HEK293T (cell line): ENCODE data around the gene CNKSR3.

Experiments used
- CTCF ChIA-PET: fragments of 350-600 bp; formaldehyde crosslinking; extraction: SDS; loops from one replicate; lab custom pipeline; 2021; ENCODE audit warnings: antibody characterized with exemption, inconsistent platforms; lab: Yijun Ruan, JAX
- POLR2A ChIA-PET: fragments of 350-600 bp; formaldehyde crosslinking; extraction: SDS; loops from one replicate; lab custom pipeline; 2020; ENCODE audit warnings: antibody characterized with exemption, inconsistent platforms; lab: Yijun Ruan, JAX
- DNase-seq: peaks from one replicate; pipeline ENCODE4 v3.0.0; 2012; ENCODE audit warnings: mixed read lengths; ENCODE audit errors: extremely low spot score
- ARNT ChIP-seq: fragments of 450-650 bp; IDR thresholded peaks from 2 replicates; pipeline ENCODE4 v1.6.1; 2017; ENCODE audit warnings: mild to moderate bottlenecking
- BHLHE40 ChIP-seq: fragments of 450-650 bp; IDR thresholded peaks from 2 replicates; pipeline ENCODE4 v1.6.1; 2016; ENCODE audit warnings: mild to moderate bottlenecking, moderate library complexity, borderline replicate concordance
- CTBP1 ChIP-seq: fragments of 450-650 bp; IDR thresholded peaks from 2 replicates; pipeline ENCODE4 v1.6.1; 2016; ENCODE audit warnings: borderline replicate concordance
- ELF4 ChIP-seq: fragments of 450-650 bp; IDR thresholded peaks from 2 replicates; pipeline ENCODE4 v1.6.1; 2017; ENCODE audit warnings: antibody characterized with exemption
- FOXA1 ChIP-seq: fragments of 450-650 bp; IDR thresholded peaks from 2 replicates; pipeline ENCODE4 v1.6.1; 2016; ENCODE audit warnings: mild to moderate bottlenecking
- FOXK2 ChIP-seq: fragments of 450-650 bp; IDR thresholded peaks from 2 replicates; pipeline ENCODE4 v1.6.1; 2016; ENCODE audit warnings: mild to moderate bottlenecking
- FOXM1 ChIP-seq: fragments of 450-650 bp; IDR thresholded peaks from 2 replicates; pipeline ENCODE4 v1.6.1; 2017; ENCODE audit warnings: mild to moderate bottlenecking, borderline replicate concordance
- HDGF ChIP-seq: fragments of 450-650 bp; IDR thresholded peaks from 2 replicates; pipeline ENCODE4 v1.6.1; 2017; ENCODE audit warnings: antibody characterized with exemption, borderline replicate concordance
- L3MBTL2 ChIP-seq: fragments of 450-650 bp; conservative IDR thresholded peaks from 2 replicates; pipeline ENCODE4 v1.6.1; 2016; ENCODE audit warnings: mild to moderate bottlenecking
- LEF1 ChIP-seq: fragments of 450-650 bp; IDR thresholded peaks from 2 replicates; pipeline ENCODE4 v1.6.1; 2017; ENCODE audit warnings: mild to moderate bottlenecking, borderline replicate concordance
- NFRKB ChIP-seq: fragments of 450-650 bp; IDR thresholded peaks from 2 replicates; pipeline ENCODE4 v1.6.1; 2016; ENCODE audit warnings: mild to moderate bottlenecking, moderate library complexity
- SP1 ChIP-seq: fragments of 450-650 bp; IDR thresholded peaks from 2 replicates; pipeline ENCODE4 v1.6.1; 2017
- SUZ12 ChIP-seq: fragments of 450-650 bp; IDR thresholded peaks from 2 replicates; pipeline ENCODE4 v1.6.1; 2016; ENCODE audit warnings: mild to moderate bottlenecking
- TARDBP ChIP-seq: fragments of 450-650 bp; IDR thresholded peaks from 2 replicates; pipeline ENCODE4 v1.6.1; 2016
- ZNF384 ChIP-seq: fragments of 450-650 bp; IDR thresholded peaks from 2 replicates; pipeline ENCODE4 v1.6.1; 2016
- TF ChIP-seq, protein P1 (sequence below): fragments of 450-650 bp; IDR thresholded peaks from 2 replicates; pipeline ENCODE4 v1.6.1; 2016

The CNKSR3 gene

DNA sequence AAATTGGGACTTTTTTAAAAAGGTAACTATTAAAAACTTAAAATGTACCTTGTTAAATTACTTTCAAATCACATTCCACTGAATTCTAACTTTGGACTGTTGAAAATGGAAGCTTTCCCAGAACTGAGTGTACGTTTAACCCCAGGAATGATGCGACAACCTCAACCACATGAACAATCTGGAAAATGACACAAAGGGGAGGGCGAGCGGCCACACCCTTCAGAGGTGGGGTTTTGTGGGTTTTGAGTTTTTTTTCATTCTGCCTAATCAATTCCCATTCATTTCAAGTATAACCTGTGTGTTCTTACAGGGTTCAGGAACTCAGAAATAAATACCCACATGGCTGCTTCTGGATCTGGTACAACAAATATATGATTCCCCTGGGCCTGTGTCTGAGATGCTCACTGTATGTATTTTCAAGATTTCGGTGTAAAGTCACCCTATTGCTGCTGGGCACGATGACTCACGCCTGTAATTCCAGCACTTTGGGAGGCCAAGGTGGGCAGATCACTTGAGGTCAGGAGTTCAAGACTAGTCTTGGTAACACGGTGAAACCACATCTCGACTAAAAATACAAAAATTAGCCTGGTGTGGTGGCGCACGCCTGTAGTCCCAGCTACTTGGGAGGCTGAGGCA is 21.6 kb downstream of the CNKSR3 start:
- TF ChIP-seq FOXK2, result no peak
- TF ChIP-seq ELF4, result no peak
- no peak for TF ChIP-seq LEF1
- TF ChIP-seq, protein P1, sequence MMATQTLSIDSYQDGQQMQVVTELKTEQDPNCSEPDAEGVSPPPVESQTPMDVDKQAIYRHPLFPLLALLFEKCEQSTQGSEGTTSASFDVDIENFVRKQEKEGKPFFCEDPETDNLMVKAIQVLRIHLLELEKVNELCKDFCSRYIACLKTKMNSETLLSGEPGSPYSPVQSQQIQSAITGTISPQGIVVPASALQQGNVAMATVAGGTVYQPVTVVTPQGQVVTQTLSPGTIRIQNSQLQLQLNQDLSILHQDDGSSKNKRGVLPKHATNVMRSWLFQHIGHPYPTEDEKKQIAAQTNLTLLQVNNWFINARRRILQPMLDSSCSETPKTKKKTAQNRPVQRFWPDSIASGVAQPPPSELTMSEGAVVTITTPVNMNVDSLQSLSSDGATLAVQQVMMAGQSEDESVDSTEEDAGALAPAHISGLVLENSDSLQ, result no peak
- TF ChIP-seq NFRKB, result no peak
- TF ChIP-seq FOXA1, result no peak
- TF ChIP-seq BHLHE40, result no peak
- no peak for TF ChIP-seq SUZ12
- TF ChIP-seq ZNF384, result no peak
- no peak for TF ChIP-seq HDGF
- TF ChIP-seq TARDBP, result no peak
- no peak for TF ChIP-seq CTBP1
- TF ChIP-seq L3MBTL2, result no peak
- no peak for TF ChIP-seq FOXM1
- TF ChIP-seq ARNT, result no peak
- no peak for TF ChIP-seq SP1
- POLR2A ChIA-PET, result no interaction called here

DNA sequence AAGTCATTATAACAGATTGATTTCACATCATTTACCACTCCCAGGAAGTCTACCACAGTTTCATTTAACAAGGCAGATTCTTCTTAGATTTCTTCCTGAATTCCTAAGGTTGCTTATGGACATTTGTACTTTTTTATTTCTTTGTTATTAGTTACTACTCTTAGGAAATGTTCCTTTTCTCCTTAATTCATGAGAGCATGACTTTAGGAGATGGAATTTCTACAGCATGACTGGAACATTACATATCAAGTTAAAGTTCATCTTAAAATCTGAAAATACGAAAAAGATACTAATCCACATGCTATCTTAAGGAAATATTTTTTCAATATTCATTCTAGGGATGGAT is 22.3 kb downstream of the CNKSR3 start:
- TF ChIP-seq ARNT (no peak), SP1 (no peak), FOXK2 (no peak), SUZ12 (no peak), HDGF (no peak), BHLHE40 (no peak), ELF4 (no peak), FOXA1 (no peak), FOXM1 (no peak), NFRKB (no peak), L3MBTL2 (no peak), LEF1 (no peak), ZNF384 (no peak), CTBP1 (no peak), TARDBP (no peak)
- TF ChIP-seq, protein P1, result no peak
- ChIA-PET CTCF (interaction anchor here (2.6 kb wide), 1 partner anchor 12 kb away, joined by 7 read pairs; no protein-coding TSS in a partner anchor), POLR2A (no interaction called here)
- DNase-seq, result no peak

More for the DNA sequence above, 21.6 kb downstream of the CNKSR3 start:
- CTCF ChIA-PET, result interaction anchor here (2.6 kb wide), 1 partner anchor 12 kb away, joined by 7 read pairs; no protein-coding TSS in a partner anchor
- DNase-seq, result no peak

DNA sequence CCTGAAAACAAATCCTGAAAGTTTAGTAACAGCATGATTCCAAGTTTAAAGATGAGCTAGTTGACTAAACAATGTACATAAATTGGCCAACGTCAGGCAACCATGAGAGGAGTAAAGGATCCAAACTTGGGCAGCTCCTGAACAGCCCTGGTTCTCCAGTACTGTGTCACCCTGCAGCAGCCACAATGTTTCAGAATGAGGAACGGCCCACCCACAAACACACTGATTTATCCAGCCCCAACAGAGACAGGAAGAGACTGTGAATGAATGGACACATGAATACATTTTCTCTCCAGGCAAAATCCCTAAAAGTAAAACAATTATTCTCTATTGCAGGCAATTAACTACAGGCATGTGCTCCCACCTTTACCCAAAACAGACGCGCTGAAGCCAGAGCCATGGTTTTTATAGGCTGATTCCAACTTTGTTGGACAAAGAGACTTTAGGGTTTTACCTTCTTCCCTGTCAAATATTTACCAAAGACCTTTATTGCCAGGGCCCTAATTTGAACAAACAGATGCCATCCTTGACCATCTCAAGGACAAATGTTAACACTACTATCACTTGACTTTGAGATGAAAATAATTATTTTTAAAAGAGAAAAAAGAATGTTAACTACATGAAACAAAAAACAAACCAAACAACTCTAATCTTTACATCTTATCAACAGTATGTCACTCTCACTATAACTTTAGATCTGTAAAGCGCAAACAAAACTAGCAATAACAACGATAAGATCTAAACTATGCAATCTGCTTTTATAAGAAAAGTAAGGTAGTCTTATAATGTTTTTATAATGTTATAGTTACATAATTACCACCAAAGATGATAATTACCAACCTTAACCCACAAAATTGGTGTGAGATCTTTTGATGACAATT is 22.9 kb downstream of the CNKSR3 start:
- no peak for DNase-seq
- CTCF ChIA-PET, result interaction anchor here (0.7 kb wide), 1 partner anchor 14 kb away, joined by 3 read pairs; no protein-coding TSS in a partner anchor
- TF ChIP-seq FOXK2, result no peak
- POLR2A ChIA-PET, result no interaction called here

DNA sequence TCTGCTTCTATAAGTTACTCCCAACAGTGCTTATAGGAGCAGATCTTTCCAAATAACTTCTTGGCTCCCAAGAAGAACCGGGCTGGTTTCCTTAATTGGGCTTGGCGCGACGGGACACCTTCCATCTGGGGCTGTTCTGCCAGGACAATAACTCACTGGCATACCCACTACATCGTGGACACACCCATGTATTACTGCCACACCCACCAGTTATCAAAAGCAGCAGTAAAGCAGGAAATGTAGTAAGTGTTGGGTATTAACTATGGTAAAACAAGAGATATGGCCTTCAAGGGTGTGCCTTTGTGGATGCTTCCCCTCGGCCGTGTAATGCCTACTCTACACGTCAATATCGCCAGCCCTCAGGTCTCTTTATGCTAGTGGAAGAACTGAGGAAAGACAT is 24.7 kb downstream of the CNKSR3 start:
- CTCF ChIA-PET, result interaction anchor here (0.6 kb wide), 1 partner anchor 24 kb away, joined by 3 read pairs; no protein-coding TSS in a partner anchor
- TF ChIP-seq BHLHE40 (no peak), CTBP1 (no peak), LEF1 (no peak), ARNT (no peak), TARDBP (no peak), FOXM1 (no peak), ZNF384 (no peak), NFRKB (no peak), L3MBTL2 (no peak), FOXK2 (no peak), HDGF (no peak), ELF4 (no peak), FOXA1 (no peak), SUZ12 (no peak), SP1 (no peak)
- TF ChIP-seq, protein P1, result no peak
- POLR2A ChIA-PET, result no interaction called here
- no peak for DNase-seq

DNA sequence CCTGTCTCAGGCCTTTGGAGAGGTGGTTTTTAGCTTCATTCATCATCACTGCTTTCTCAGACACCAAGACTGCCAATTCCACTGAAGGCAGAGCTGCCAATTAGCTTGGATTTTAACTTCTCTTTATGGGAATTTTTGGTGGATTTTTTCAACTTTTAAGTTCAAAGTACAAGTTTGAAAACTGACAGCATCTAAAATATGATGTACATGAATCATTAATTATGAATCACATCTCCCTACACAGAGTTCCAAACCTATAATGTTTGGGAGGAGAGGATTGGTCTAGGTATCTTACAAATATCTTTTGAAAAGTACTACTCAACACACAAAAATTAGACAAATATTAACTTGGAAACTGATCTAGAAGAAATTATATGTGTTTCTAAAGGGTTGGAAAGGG is 25.5 kb downstream of the CNKSR3 start:
- CTCF ChIA-PET, result interaction anchor here (0.6 kb wide), 1 partner anchor 154 kb away, joined by 4 read pairs; no protein-coding TSS in a partner anchor
- TF ChIP-seq HDGF (no peak), FOXA1 (no peak), NFRKB (no peak), CTBP1 (no peak), SUZ12 (no peak), ZNF384 (no peak), L3MBTL2 (no peak)
- TF ChIP-seq, protein P1, result no peak
- DNase-seq, result no peak
- POLR2A ChIA-PET, result interaction anchor here (1.1 kb wide), 1 partner anchor 15 kb away, joined by 3 read pairs; no protein-coding TSS in a partner anchor
